ENCODE measurements around the gene MATCAP1. TPM values are rescaled to one million over a fixed set of nuclear protein-coding genes. Genes with fewer than 3 reads are reported as not detected.

MATCAP1 gene
- polyA plus RNA-seq, 1 of the 3 experiments (the other 2 are of a cell fraction), result 68.5 TPM

- DNase-seq, result no peak
- H3K9me2 ChIP-seq, result no peaks in the 10 kb centered on the region
- 93% methylated on average over 16 of the region's 32 CpGs for WGBS (ENCODE audit: low lambda C conversion rate)
- H4K20me1 ChIP-seq (ENCODE audit: insufficient read depth), result no peaks in the 10 kb centered on the region
- H3K4me3 ChIP-seq (ENCODE audit: low read depth in 2 of 2, low read length in 1 of 2), result no peak overlapping the region
- H2AFZ ChIP-seq (ENCODE audit: low read depth), result no peak overlapping the region
- no peak overlapping the region for H3K27ac ChIP-seq (ENCODE audit: low read depth in 2 of 2, low read length in 1 of 2)
- no peak overlapping the region for H3K4me2 ChIP-seq
- POLR2A ChIA-PET, result no interaction called here
- H3K27me3 ChIP-seq (ENCODE audit: insufficient read depth), result no peaks in the 10 kb centered on the region
- H3K79me2 ChIP-seq (ENCODE audit: insufficient read depth), result peaks cover 40% of the 10 kb centered on the region
- TF ChIP-seq FOXM1 (IDR thresholded peaks at IDR 0.05; ENCODE audit: low read depth) (no peak), MXI1 (IDR thresholded peaks at IDR 0.05; ENCODE audit: low read depth, low read length) (no peak), MAX (IDR thresholded peaks at IDR 0.05; ENCODE audit: low read depth) (no peak), IRF3 (IDR thresholded peaks at IDR 0.05; ENCODE audit: low read depth, low read length) (no peak), ZBTB33 (IDR thresholded peaks at IDR 0.05; ENCODE audit: borderline replicate concordance, low read depth) (no peak), MEF2A (IDR thresholded peaks at IDR 0.05; ENCODE audit: borderline replicate concordance, low read depth) (no peak), USF2 (IDR thresholded peaks at IDR 0.05; ENCODE audit: borderline replicate concordance, low read depth, low read length) (no peak), RCOR1 (IDR thresholded peaks at IDR 0.05; ENCODE audit: low read length) (no peak), EZH2phosphoT487 (IDR thresholded peaks at IDR 0.05; ENCODE audit: borderline replicate concordance, low read depth) (no peak), NFIC (IDR thresholded peaks at IDR 0.05; ENCODE audit: borderline replicate concordance) (no peak), FOXJ3 (CRISPR knock-in tag; IDR thresholded peaks at IDR 0.05) (no peak), FOSL2 (IDR thresholded peaks at IDR 0.05; ENCODE audit: borderline replicate concordance, low read depth) (no peak), NRF1 (IDR thresholded peaks at IDR 0.05; ENCODE audit: low read depth, low read length) (no peak), SIN3A (IDR thresholded peaks at IDR 0.05; ENCODE audit: borderline replicate concordance, low read depth, low read length) (no peak)
- peaks cover 28% of the 10 kb centered on the region for H3F3A ChIP-seq (replicated peaks; ENCODE audit: insufficient read depth)
- no peaks in the 10 kb centered on the region for H3K9me3 ChIP-seq
- H3K9ac ChIP-seq, result no peak overlapping the region
- CTCF ChIA-PET, result interaction anchor here (1.5 kb wide), 1 partner anchor 18 kb away, joined by 4 read pairs; no protein-coding TSS in a partner anchor
- H3K36me3 ChIP-seq (replicated peaks in 1 of 2; ENCODE audit: control insufficient read depth in 1 of 2, insufficient read depth in 2 of 2, low read length in 1 of 2), result peaks cover 34 to 52% of the 10 kb centered on the region in 2 experiments
- peaks cover 0 to 22% of the 10 kb centered on the region in 2 experiments; a peak in 2 of 4 replicates for H3K4me1 ChIP-seq (ENCODE audit: control insufficient read depth in 1 of 2, insufficient read depth in 2 of 2, low read depth in 1 of 2, low read length in 1 of 2)
These were observed 46.4 kb upstream of the MATCAP1 start for GRCh38 chr16:67229906-67230808.

All from SK-N-SH (cell line).